PC-3 (cell line): ENCODE results near the gene BIRC7.

Source experiments
- CTCF ChIP-seq: fragments of 300-600 bp; sonication (generic); conservative IDR thresholded peaks from 2 replicates; pipeline ENCODE4 v1.5.1; 2017; ENCODE audit warnings: antibody characterized with exemption, low read depth, mild to moderate bottlenecking, low read length
- EZH2 ChIP-seq: fragments of 300-600 bp; sonication (generic); IDR thresholded peaks from one replicate; pipeline ENCODE4 v1.6.1; 2017; ENCODE audit warnings: antibody characterized with exemption, mild to moderate bottlenecking, low read length; ENCODE audit not compliant: unreplicated experiment
- EZH2phosphoT487 ChIP-seq: fragments of 300-600 bp; sonication (generic); IDR thresholded peaks from 2 replicates; pipeline ENCODE4 v1.6.1; 2018; ENCODE audit warnings: mild to moderate bottlenecking, antibody characterized with exemption, low read length, borderline replicate concordance

DNA sequence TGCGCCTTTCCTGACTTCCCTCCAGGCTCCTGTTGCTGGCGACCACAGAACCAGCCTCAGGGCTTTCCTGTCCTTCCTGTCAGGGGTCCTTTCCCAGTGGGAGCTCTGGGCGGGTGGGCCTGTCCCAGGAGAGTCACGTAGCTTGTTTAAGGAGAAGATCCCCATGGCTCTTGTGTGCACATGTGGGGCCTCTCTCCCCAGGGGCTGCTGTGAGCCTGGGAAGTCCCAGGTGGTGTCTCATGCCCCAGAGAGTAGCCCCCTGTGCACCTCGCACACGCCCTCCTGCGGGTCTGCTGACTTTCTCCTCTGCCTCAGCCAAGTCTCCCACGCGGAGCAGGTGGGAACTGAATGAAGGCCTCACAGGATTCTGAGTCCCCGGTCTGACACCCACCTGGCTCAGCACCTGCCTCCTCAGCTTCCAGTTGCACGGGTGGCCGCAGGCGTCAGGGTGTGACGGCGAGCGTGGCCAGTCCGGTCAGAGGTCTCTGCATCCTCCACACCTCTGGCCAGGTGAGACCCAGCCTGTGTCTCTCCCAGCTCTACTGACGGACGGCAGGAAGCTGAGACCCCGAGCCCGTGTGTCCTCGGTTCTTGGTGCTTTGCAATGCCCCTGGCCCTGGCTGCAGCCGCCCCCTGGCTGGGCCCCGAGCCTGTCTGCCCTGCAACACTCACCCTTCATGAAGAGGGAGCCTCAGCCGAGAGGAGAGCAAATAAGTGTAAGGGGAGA is 24.2 kb downstream of the BIRC7 start:
- no peak for TF ChIP-seq EZH2
- TF ChIP-seq CTCF = no peak
- TF ChIP-seq EZH2phosphoT487 = no peak
